GM21423 (cell line): Measurements from ENCODE around the gene CYP11A1.

Experiments
- ATAC-seq: cut with Tn5 transposase; IDR thresholded peaks from one replicate; pipeline ENCODE4 v1.9.1; 2021; ENCODE audit warnings: mild to moderate bottlenecking, moderate library complexity; ENCODE audit not compliant: unreplicated experiment

The CYP11A1 gene

DNA sequence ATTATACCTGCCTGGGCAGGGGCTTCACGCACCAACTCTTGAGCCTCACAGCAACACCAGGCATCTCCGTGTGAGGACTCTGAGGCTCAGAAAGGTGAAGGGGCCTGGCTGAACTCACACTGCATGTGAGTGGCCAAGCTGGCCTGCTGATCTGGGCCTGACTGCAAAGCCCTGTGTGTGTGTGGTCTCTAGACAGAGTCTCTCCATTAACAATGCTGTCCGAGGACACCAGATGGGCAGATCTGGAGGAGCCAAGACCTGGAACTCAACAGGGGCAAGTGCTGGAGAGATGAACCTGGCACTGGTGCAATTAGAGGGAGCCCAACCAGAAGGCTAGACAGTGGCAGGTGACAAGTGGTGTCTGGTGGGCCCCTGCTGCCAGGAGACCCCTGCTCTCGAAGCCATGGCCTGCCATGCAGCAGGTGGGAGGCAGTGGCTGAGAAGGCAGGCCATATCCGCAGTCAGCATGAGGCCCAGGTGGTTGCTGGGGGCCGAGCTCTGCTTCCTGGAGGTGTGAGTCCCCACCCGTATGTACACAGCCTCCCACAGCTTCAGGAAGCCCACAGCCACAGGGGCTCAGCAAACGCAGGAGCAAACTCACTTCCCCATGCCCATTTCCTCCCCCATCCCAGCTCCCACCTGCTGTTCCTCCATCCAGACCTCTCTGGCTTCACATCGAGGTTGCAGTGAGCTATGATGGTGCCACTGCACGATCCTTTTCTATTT, 39.0 kb downstream of the CYP11A1 start:
- no peak for ATAC-seq

DNA sequence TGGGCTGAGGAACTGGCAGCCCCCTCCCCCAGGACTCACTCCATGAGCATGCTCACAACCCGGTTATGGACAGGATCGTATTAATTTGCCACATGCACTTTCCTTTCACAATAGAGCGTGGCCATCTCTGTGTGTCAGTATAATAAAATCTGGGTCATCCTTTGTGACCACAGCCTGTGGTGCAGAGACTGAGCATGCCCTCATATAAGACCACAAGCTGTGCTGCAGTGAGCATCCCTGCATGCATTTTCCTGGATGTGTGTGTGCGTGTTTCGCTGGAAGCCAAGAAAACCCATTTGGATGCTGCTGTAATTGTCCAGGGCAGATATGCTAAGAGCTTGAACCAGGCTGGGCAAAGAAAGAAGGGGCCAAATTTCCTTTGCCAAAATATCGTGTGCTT, 39.7 kb downstream of the CYP11A1 start:
- no peak for ATAC-seq

GRCh38 chr15:74326746-74327145, 40.7 kb downstream of the CYP11A1 start:
- ATAC-seq: no peak

DNA sequence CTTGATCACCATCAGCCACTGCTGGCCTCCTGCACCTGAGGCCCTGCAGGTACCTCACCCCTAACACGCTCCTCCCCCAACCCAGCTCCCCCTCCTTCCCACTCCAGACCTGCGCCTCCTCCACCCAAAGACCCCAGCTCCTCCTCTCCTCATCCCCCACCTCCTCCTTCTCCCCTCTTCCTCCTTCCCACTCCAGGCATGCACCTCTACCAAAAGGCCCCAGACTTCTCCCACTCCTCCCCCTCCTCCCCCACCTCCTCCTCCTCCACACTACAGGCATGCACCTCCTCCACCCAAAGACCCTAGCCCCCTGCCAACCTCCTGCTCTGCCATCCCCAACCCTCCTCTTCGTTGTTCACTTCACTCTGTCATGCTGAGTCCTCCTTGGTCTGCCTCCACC, 42.7 kb downstream of the CYP11A1 start:
- no peak for ATAC-seq

- peak; percentile 46 for ATAC-seq
Observed at GRCh38 chr15:74322558-74323180, 44.8 kb downstream of the CYP11A1 start.

DNA sequence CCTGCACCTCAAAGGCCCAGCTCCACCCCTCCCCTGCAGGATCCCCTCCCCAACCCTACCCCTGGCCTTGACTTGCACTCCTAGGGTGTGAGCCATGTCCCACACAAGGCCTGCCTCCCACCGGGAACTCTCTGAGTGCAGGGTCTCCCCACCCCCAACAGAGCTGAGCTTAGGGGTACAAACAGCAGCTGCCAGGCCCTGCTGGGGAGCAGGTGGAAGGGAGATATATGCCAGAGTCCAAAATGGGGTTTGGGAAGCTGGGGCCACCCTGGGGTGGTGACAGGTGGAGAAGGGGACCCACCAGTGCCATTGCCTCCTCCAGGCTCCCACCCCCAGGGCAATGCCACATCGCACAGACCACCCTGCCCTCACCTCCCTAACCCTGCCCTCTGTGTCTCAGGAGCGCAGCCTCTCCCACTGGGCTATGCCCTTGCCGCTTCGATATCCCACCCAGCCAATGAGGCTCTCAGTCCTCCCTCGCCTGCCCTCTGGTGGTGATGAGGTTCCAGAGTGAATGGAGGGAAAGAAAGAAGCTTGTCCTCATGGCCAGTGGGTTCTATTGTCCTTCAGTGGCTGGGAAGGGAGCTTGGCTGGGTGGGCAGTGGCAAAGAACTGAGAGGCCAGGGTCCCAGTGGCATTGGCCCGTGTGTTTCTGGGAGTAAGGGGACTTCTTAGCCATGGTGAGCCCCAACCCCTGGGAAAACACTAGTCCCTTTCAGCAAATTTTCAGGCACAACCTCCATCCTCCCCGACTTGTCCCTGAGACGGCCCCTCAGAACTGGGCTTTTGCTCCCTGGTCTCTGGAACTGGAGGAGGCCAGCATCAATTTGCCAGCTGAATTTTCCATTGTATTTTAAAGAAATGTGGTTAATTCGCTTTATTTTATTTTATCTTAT, 46.8 kb downstream of the CYP11A1 start:
- no peak for ATAC-seq

DNA sequence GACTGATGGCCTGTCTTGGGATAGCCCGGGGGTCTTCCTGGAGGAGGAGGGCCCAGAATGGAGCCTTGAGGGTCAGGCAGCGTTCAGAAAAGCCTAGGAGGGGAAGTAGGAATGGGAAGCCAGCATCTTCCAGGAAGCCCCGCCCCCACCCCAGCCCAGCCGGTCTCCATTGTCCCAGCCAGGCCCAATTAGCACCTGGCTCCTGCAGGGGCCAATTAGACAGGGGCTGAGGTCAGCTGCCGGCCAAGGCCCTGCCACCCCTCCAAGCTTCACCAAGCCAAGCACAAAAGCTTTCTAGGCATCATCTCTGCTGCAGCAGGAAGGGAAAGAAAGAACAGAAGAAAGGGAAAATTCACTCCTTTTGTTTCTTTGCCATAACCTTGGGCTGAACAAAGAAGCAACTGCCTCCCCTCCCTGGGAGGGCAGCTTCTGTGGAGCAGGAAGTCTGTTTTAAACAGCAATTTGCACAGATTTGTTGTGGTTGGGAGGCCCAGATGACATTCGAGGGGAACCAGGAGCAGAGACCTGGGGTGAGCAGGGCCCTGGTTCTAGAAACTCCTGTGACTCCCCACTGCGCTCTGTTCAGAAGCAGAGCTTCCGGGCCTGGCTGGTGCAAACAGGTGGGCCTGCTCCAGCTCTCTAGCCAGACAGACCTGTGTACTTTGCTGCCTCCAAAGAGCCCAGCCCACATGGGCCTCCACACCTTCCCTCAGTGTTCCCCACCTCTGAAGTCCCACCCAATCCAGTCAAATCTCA, 47.7 kb downstream of the CYP11A1 start:
- no peak for ATAC-seq

GRCh38 chr15:74319138-74319460, 48.3 kb downstream of the CYP11A1 start:
- no peak for ATAC-seq

GRCh38 chr15:74318376-74319137, 48.9 kb downstream of the CYP11A1 start:
- ATAC-seq: no peak

GRCh38 chr15:74317820-74318375, 49.5 kb downstream of the CYP11A1 start:
- ATAC-seq: no peak

DNA sequence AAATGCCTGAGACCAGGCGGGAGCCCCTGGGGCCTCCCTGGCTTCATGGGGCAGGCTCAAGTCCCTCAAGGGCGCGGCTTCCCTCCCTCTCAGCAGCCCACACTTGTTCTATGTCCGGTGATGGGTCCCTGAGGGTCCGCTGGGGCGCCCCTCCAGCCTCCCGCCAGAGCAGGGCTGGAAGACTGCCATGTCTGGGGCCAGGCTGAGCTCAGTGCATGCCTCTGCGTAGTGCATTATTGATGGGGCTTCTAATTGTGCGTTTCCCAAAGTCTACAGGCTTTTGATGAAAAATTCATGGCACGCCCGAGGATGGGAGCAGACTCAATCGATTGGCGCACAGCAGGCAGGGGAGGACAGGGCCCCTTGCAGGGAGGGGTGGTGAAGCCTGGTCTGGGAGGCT, 51.3 kb downstream of the CYP11A1 start:
- no peak for ATAC-seq

DNA sequence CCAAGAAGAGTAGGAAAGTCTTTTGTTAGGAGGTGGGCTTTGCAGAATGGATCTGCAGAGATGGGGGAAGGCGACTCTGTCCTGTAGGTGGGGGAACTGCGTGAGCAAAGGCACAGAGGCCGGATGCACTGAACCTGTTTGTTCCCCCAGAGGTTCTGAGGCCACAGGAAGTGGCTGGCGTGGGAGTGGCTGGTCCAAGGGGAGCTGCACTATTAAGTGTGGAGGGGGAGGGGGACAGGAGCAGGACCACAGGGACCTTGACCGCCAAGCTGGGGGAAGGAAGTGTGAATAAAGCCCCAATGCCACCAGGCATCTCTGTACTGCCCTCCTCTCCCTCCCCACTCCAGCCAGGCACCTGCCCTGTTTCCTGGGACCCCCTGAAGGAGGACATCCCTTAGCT, 51.8 kb downstream of the CYP11A1 start:
- ATAC-seq: peak; percentile 59

DNA sequence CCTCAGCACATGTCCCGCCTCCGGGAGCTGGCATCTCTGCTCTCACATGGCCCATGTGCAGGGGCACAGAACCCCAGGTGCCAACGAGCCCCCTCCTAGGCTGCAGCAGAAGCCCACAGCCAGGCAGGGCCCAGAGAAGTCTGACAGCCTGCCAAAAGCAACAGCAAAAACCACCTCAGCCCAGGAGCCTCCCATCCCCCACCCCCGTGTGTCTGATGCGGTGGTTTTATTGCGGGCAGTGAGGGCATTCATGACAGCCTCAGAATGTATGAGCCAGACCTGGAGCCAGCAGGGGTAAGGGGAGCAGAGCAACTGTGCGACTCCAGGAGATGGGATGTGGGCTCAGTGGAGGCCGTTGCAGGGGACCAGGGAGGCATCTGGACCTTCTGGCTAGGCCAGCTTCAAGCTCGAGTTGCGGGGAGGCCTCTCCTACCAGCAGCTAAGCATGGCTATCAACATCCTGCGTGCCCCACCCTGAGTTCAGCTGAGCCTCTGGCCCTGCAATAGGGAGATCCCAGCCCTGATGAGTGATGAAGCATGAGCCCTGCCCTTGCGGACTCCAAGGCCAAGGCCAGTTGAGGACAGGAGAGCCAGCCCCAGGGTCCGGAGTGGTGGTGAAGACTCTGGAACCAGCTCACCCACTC, 52.5 kb downstream of the CYP11A1 start:
- no peak for ATAC-seq

- ATAC-seq: no peak
Observed at GRCh38 chr15:74313889-74314288, 53.6 kb downstream of the CYP11A1 start.

DNA sequence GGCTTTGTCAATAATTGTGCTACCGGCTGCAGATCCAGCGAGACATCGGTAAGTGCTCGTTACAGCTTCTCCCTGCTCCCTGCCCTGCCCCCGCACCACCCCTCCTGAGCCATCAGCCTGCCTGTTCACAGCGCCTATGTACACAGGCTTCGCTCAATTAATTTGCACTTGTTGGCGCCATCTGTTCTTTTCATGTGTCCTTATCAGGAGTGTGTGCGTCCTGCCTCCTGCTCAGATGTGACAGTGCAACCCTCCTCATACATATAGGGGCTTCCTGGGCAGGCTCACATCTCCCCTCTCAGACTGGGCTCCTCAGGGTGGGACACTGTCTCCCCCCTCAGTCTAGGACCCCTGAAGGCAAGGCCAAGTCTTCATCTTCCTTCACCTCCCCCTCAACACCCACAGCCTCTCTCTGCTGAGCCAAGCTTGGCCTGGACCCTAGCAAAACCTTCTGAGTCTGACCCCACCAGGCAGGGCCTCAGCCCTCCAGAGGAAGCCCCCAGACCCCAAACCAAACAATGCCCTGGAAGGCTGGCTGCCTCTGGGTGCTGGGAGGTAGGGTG, 54.9 kb downstream of the CYP11A1 start:
- ATAC-seq: no peak

DNA sequence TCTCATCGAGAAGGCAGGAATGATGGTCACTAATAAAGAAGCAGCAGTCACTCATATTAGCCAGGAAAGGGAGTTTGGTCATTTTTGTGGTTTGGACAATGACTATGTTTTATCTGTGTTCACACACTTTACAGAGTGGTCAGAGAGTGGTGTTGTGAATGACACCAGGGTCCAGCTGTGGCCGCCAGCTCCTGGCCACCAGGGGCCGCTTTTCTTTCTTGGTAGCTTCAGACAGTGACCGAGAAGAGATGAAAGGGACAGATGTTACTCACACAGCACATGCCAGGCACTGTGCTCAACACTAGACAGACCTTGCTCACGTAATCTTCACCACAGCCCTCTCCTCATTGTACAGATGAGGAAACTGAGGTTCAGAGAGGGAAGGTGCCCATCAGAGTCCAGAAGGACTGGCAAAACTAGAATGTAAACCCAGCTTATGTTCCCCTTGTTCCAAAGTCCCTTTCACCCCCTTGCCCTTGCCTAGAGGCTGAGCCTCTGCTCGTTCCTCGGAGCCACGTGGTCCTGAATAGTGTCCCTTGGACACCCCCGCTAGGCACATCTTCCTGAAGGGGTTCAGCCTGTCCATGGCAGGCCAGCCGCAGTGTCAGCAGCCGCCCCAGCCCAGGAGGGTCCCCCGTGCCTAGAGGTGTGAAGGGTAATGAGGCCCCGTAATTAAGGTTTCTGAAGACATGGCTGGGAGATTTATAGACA, 55.6 kb downstream of the CYP11A1 start:
- no peak for ATAC-seq

- ATAC-seq: no peak
Observed at GRCh38 chr15:74307827-74308811, 59.3 kb downstream of the CYP11A1 start.
